Stimulated activated CD4-positive, alpha-beta T cell treated with anti-CD3 and anti-CD28 coated beads, TNF-alpha, amount 100 ng/mL, for 1 hour (primary cell): ENCODE measurements around the gene ABCC11.
A peak's percentile ranks its signal among the peaks of the same experiment; 100 is the strongest.

Experiments
- DNase-seq, 3 donors: peaks; one replicate each; pipeline ENCODE4 v3.0.0-alpha.2; 2020; ENCODE audit warnings: low read depth in 3 of 3, low spot score in 1 of 3

ABCC11 gene

DNA sequence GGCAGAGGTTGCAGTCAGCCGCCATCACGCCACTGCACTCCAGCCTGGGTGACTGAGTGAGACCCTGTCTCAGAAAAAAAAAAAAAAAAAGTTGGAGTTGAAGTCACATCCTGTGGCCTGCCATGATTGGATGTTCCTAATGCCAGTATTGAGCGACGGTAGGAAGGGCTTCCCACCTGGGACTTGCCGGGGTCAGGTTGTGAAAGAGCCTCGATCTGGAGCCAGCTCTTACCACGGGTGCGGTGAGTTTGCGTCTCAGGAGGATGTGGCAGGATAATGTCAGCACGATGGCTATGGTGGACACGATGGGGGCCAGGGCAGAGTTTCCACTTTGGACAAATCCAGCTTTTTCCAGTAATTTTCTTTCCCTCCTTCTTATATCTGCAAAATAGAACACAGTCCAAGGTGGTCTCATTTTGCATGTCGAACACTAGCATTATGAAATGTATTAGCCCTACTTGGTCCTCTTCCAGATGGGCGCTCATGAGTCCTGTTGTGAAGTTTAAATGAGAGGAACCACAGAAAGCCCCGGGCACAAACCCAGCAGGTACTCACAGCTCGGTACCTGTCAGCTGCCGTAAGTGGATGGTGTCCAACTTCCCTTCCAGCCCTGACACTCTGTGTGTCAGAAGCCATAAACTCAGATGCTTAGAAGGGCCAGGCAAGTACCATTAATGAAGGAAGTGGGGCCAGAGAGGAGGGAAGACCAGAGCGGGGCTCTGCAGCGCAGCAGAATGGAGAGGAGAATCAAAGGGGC lies 113.7 kb downstream of the ABCC11 start:
- no peak for DNase-seq

DNA sequence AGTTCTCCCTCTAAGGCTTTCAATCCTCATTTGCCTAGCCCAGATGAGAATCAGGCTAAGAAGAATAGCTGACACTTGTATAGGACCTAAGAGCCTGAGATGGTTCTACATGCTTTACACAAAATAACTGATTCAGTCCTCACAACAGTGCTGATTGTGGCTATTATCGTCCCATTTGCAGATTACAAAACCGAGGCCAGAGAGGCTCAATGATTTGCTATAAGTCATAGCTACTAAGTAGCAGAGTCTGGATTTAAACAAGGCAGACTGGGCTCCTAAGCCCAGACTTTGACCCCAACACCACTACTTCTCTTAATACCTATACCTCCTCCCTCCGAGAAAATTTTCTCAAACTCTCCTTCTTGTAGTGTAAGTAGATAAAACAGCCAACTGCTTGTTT lies 114.6 kb downstream of the ABCC11 start:
- no peak for DNase-seq

DNA sequence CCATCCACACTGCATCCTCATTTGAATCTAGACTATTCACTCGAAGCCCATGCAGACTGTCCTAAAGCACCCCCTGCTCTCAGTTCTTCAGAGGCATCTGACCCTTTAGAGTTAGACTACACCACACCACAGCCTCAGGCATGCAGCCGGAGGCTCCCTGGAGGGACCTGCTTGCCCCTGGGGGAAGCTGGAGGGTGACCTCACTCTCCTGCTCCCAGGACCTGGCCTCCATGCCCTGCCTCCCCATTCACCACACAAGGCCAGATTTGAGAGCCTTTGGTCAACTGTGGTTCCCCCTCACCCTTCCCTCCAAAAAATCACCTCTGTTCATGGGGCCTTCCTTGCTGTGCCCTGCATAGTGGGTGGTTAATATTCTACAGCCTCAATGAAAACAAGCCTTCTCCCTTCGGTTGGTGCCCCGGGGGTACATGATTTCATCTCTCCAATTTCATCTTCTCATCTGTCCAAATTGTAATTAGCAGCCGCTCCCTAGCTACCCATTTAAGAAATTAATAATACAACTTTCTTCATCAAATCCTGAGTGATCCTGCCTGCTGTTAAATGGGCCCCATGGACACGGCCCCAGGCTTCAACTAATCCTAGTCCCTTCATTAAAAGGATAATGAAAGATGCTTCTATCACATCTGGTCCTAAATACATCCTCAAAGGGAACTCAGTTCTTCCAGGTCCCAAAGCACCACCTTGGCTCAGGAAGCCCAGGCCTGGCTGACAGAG lies 116.0 kb downstream of the ABCC11 start:
- DNase-seq, result no peak

DNA sequence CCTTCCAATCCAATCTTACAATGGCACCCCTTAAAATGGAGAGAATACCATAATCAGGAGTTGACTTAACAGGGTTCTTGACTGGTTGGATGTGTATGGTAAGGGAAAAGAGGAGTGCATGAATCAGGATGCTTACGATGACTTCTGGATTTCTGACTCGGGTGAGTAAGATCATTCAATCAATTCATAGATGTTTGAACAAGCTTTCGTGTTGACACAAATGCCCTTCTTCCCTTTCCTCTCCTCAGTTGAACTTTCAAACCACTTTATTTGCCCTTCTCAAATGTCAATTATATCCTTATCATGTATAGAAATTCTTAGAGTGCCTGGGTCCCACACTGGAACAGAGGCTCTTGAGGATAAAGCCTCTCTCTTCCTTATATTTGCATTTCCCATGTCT lies 117.4 kb downstream of the ABCC11 start:
- no peak for DNase-seq

DNA sequence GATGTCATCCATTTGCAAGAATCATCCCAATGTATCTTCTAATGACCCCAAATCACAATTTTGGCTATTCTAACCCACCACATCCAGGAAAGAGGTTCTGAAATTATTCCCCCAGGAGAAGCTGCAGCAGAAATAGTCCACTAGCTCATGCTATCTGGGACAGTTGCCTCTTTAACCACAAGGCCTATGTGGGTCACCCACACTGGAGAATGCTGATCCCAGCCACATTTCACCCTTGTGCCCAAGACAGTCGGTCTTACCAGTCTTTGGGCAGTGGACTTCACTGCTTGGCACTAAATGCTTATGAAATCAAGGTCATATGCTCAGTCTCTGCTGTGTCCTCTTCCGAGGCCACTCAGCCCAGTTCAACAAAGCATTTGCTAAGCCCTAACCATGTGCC lies 118.6 kb downstream of the ABCC11 start:
- DNase-seq, result no peak

DNA sequence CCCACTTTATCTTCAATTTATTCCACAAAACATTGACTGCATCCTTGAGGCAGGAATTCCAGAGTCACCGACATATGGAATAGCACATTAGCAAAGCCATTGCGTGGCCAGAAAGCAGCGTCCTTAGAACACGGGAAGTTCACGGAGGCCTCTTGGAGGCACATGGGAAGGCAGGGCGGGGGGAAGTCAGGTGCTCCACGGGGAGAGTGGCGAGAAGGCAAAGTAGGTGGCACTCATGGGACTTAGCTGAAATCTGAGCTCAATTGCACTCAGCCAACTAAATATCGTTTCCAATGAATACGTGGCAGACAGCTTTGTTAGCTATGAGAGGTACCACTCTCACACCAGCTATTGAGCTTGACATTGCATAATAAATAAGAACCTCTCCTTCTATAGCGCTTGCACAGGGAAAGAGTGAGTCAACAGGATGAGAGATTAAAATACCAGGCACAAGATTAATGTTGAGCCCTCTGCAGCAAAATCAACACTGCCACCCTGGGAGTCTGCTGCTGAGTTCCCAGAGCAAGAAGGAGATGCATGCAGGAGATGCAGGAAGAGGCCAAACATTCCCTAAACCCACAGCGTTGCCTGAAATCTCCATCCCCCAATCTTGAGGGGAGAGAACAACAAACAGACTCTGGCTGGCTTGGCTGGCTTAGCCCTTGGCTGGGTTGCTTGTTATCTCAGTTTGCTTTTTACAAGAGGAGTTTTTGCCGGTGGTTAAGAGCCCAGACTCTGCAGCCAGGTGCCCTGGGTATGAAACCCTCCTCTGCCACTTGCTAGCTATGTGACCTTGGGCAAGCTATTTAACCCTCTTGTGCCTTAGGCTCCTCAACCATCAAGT lies 120.3 kb downstream of the ABCC11 start:
- no peak for DNase-seq

DNA sequence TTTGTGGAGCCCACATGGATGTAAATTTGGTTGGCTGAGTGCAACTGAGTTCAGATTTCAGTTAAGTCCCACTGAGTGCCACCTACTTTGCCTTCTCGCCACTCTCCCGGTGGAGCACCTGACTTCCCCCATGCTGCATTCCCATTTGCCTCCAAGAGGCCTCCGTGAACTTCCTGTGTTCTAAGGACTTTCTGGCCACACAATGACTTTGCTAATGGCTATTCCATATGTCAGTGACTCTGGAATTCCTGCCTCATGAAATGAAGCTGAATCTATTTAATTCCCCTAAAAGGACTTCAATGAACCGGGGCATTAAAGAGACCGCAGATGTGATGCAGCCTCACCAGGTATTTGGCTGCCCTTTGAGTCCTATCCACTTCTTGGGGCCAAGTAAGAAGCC lies 121.5 kb downstream of the ABCC11 start:
- DNase-seq, result no peak

DNA sequence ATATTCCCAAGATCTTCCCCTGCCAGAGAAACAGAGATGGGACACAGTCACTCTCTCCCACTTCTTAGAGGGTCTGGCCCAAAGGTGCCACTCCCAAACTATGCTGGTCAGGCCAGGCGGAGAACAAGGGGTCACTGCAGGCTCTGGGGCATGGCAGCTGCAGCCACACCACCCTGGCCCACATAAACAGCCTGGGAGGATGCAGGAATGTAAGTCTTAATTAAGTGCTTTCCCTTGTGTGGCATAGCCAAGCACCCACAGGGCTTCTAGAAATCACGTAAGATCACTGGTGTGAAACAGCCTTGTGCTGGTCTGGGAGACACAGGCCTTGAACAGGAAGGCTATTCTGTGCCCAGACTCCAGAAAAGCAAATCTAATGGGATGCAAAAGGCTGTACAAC lies 123.1 kb downstream of the ABCC11 start:
- DNase-seq, result no peak

DNA sequence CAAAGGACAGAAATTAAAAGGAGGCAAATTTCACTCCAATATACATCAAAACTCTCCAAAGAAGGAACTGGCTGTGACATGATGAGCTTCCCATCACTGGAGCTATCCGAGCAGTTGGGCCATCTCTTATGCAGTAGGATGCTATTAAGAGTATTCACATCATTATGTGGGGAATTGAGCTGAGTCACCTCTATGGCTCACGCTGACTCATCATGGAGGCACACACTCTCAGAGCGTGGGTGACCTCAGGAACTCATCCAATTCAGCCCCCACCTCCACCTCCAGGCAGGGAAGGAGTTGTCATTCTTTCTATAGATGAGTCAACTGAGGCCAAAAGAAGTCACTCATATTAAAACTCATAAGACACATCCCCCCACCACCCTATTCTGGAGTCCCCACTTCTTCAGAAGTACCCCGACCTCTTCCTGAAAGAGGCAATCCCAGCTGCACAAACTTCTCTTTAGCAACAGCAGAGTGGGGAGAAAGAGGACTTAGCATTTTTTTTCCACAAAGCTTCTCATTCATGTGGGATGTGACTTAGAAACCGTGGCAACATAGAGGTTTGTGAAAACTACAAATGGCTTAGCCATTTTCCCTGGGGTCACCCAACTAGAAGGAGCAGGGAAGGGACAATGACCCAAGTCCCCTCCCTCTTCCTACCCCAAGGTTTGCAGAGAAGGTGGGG lies 124.1 kb downstream of the ABCC11 start:
- peak in 1 of 3 donors; percentile 20 for DNase-seq

DNA sequence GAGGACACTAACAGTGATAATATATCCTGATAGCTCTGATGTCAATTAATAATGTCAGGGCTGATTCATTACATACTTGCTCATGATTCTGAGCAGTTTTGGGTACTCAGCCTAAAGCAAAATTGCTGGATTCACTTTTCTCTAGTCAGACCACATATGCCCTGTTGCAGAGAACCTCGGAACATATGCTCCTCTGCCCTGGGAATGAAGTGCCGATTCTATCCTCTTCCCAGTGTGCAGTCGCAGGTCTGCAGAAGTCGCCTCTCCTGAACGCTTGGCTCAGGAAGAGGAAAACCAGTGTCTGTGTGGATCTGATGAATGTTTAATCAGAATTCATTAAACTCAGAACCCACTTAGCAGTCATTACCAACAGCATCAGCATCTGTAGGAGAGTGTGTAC lies 126.1 kb downstream of the ABCC11 start:
- DNase-seq, result no peak

- DNase-seq, result no peak
Measured at GRCh38 chr16:48118841-48119240, 128.5 kb downstream of the ABCC11 start.

GRCh38 chr16:48117217-48118105 lies 129.9 kb downstream of the ABCC11 start:
- peak in 2 of 3 donors; percentile 16 to 47 for DNase-seq
